Large intestine (tissue), 12 donors: ENCODE measurements around the gene MT1B. TPM values are rescaled to one million over a fixed set of nuclear protein-coding genes. Genes with fewer than 3 reads are reported as not detected.

Source experiments
- DNase-seq, 2 donors: peaks; one replicate each; pipeline versions ENCODE4 v3.0.0 to v3.0.0-alpha.2; 2013
- H3K27ac ChIP-seq: one replicate; pipeline ENCODE4 v1.5.1; 2013; ENCODE audit warnings: low read length
- H3K27me3 ChIP-seq: 2 replicates; pipeline ENCODE4 v1.6.1; 2013; ENCODE audit warnings: low read length; ENCODE audit not compliant: control insufficient read depth, insufficient read depth
- H3K36me3 ChIP-seq: 2 replicates; pipeline ENCODE4 v1.6.1; 2013; ENCODE audit warnings: low read length; ENCODE audit not compliant: control insufficient read depth, insufficient read depth
- H3K4me1 ChIP-seq: one replicate; pipeline ENCODE4 v1.6.1; 2013; ENCODE audit warnings: low read length; ENCODE audit not compliant: control insufficient read depth, insufficient read depth
- H3K4me3 ChIP-seq: one replicate; pipeline ENCODE4 v1.5.1; 2013; ENCODE audit warnings: low read length
- H3K9me3 ChIP-seq: one replicate; pipeline ENCODE4 v1.6.1; 2013; ENCODE audit warnings: mild to moderate bottlenecking, low read depth, low read length, moderate library complexity; ENCODE audit not compliant: control insufficient read depth
- WGBS: methylation state at CpG from one replicate; pipeline ENCODE4 v1.1.5; 2013; ENCODE audit warnings: low lambda C conversion rate; ENCODE audit not compliant: insufficient coverage; 5-methylcytosine and 5-hydroxymethylcytosine counted together
- long read RNA-seq, 11 donors: transcript quantifications; one replicate each; lab custom pipeline, GENCODE V29; 2026
- polyA plus RNA-seq: library from polyadenylated mRNA; unstranded; fragments of 120-200 nt; gene quantifications from one replicate; pipeline ENCODE4 v1.2.1, GENCODE V29; 2013

The MT1B gene
- polyA plus RNA-seq = not detected
- long read RNA-seq, donor 1 = 0 reads
- long read RNA-seq, donor 2 = 0 reads
- long read RNA-seq, donor 3 = 0 reads
- long read RNA-seq, donor 4 = 0 reads
- long read RNA-seq, donor 5 = 0 reads
- long read RNA-seq, donor 6 = 0 reads
- long read RNA-seq, donor 7 = 0 reads
- long read RNA-seq, donor 8 = 0 reads
- long read RNA-seq, donor 9 = 0 reads
- long read RNA-seq, donor 10 = 0 reads
- long read RNA-seq, donor 11 = 0 reads

DNA sequence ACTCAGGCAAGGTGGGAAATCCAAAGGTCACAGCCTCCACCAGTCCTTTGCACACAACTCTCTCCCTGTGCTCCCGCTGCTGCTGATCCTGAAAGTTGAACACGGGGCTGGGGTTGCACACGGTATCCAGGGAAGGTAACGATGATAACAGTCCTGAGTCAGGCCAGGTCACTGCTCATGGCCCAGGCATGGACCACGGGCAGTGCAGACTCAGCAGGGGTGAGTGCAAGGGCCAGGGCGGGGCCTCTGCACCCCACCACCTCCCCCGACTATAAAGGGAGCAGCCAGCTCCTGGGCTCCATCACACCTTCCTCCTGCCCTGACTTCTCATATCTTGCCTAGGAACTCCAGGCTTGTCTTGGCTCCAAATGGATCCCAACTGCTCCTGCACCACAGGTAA is at the start of gene MT1B:
Gene MT1B (plus strand): TSS at position 301 of the 400 bp plus-strand sequence. CDS start 68 bp downstream, at position 369.
- Histone ChIP-seq H3K27ac (no peak within 1 kb of the TSS), H3K4me1 (peaks cover 20% of the 10 kb centered on the region), H3K36me3 (no peaks in the 10 kb centered on the region), H3K27me3 (peaks cover 24% of the 10 kb centered on the region), H3K9me3 (no peaks in the 10 kb centered on the region), H3K4me3 (no peak within 1 kb of the TSS)
- no CpG with 5 or more reads among the region's 7 CpGs for WGBS
- DNase-seq = no peak

- no CpG with 5 or more reads among the region's 4 CpGs for WGBS
- Histone ChIP-seq H3K27me3 (peaks cover 12% of the 10 kb centered on the region), H3K9me3 (no peaks in the 10 kb centered on the region), H3K4me3 (no peak overlapping the region), H3K36me3 (no peaks in the 10 kb centered on the region), H3K27ac (no peak overlapping the region), H3K4me1 (peaks cover 14% of the 10 kb centered on the region)
- peak; percentile 52 to 62 for DNase-seq
Measured at GRCh38 chr16:56603589-56603988, 48.1 kb upstream of the MT1B start.

- no peak for DNase-seq
- no peak overlapping the region for H3K4me3 ChIP-seq
- no peaks in the 10 kb centered on the region for H3K9me3 ChIP-seq
- peaks cover 12% of the 10 kb centered on the region for H3K27me3 ChIP-seq
- no peaks in the 10 kb centered on the region for H3K36me3 ChIP-seq
- peaks cover 23% of the 10 kb centered on the region for H3K4me1 ChIP-seq
- no peak overlapping the region for H3K27ac ChIP-seq
- no CpG with 5 or more reads among the region's 4 CpGs for whole genome bisulfite sequencing
Measured at GRCh38 chr16:56604966-56605365, 46.7 kb upstream of the MT1B start.

DNA sequence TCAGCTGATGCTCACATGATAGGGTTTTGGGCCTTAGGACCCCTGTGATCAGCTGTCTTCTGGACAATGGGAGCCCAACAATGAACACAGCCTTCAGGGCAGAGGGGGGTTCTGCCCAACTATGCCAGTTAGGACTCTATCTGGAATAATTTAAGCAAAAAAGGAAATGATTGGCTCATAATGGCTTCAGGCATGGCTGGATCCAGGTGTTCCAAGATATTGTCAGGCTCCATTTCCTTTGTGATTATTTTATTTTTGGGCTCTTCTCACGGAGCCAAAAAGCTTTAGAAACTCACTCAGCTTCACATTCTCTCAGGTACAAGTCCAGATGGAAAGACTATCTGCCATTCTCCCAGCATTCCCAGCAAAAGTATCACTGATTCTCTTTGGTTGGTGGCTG is 46.2 kb upstream of the MT1B start:
- H3K27ac ChIP-seq = no peak overlapping the region
- no peaks in the 10 kb centered on the region for H3K9me3 ChIP-seq
- DNase-seq = no peak
- 100% methylated on average over 1 of the region's 1 CpG for WGBS
- H3K36me3 ChIP-seq = no peaks in the 10 kb centered on the region
- peaks cover 11% of the 10 kb centered on the region for H3K27me3 ChIP-seq
- peaks cover 28% of the 10 kb centered on the region for H3K4me1 ChIP-seq
- H3K4me3 ChIP-seq = no peak overlapping the region

DNA sequence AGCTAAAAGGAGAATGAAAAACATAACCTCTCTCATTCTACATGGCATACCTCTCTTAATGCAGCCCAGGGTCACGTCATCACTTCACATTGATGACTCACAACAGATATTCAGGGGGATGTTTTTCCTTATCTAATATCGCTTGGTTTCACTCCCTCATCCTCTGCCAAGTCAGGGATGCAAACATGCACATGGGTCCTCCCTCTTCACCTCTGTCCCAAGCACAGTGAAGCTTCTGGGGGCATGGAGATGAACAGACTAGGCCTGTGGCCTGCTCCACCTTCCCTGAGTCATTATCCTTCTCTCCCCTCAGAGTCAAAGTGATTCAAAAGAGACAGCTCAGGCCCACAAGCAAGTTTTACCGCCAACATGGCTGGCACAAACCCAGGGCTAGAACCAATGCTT is 45.6 kb upstream of the MT1B start:
- no peak for DNase-seq

DNA sequence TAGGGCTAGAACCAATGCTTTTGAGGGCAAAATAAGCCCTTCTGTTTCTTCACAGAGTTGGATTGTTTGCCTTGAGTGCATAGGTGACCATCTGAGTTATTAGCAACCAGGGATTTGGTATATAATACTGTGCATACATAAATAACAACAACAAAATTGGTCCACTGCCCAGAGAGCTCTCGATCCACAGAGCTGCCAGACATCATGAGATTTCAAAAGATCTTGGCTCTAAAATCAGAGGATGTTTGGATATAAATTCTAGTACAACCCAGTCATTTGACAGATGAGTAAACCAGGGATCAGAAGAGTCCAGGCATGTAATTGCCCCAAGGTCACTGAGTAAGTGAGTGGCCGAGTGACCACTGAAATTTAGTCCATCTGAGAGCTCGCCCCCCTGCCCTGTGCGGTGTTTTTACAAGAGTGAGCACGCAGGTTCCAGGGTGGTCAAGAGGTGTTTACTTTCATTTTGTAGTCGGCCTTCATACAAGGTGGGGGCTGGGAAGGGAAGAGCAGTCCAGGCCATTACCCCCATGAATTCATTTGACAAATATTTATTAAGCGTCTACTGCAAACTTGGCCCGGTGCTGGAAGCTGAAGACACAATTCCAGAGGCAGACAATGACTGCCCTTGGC is 45.1 kb upstream of the MT1B start:
- Histone ChIP-seq H3K36me3 (no peaks in the 10 kb centered on the region), H3K27ac (peak overlapping the region; percentile 80), H3K4me3 (no peak overlapping the region), H3K4me1 (peaks cover 28% of the 10 kb centered on the region), H3K9me3 (no peaks in the 10 kb centered on the region), H3K27me3 (peaks cover 5% of the 10 kb centered on the region)
- 83% methylated on average over 1 of the region's 8 CpGs for WGBS
- DNase-seq = peak in 1 of 2 donors; percentile 36

More for the DNA sequence above, 45.6 kb upstream of the MT1B start:
- Histone ChIP-seq H3K27me3 (peaks cover 8% of the 10 kb centered on the region), H3K27ac (peak overlapping the region; percentile 80), H3K4me1 (peaks cover 28% of the 10 kb centered on the region), H3K9me3 (no peaks in the 10 kb centered on the region), H3K36me3 (no peaks in the 10 kb centered on the region), H3K4me3 (no peak overlapping the region)
- no CpG with 5 or more reads among the region's 3 CpGs for WGBS

DNA sequence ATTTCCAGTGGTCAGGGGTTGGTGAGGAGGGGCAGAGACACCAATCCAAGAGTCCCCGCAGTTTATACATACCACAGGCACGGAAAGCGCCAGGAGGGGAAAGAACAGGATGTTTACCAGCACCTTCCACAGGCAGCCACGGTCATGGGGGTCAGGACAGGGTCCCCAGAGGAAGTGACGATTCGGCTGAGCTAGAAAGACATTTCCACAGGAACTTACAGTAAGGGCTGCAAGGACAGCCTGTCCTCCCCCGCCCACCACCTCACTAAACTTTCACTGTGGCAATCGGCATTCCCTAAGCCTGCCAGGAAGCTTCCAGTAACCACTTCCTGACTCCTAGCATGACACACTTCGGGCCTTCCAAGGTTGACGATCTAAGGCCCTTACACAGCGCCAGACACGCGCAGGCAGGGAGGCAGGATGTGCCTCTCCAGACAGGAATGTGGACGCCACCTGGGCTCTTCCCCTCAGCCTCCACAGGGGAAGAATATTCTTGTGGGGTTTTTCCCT is 44.5 kb upstream of the MT1B start:
- Histone ChIP-seq H3K4me1 (peaks cover 28% of the 10 kb centered on the region), H3K9me3 (no peaks in the 10 kb centered on the region), H3K27ac (peak overlapping the region; percentile 80), H3K36me3 (no peaks in the 10 kb centered on the region), H3K4me3 (no peak overlapping the region), H3K27me3 (no peaks in the 10 kb centered on the region)
- DNase-seq = peak; percentile 54 to 68
- WGBS = no CpG with 5 or more reads among the region's 14 CpGs

GRCh38 chr16:56607675-56608042 is 44.0 kb upstream of the MT1B start:
- WGBS = no CpG with 5 or more reads among the region's 2 CpGs
- DNase-seq = peak in 1 of 2 donors; percentile 14
- H3K4me3 ChIP-seq = peak overlapping the region; percentile 80
- H3K27me3 ChIP-seq = no peaks in the 10 kb centered on the region
- peaks cover 28% of the 10 kb centered on the region for H3K4me1 ChIP-seq
- peak overlapping the region; percentile 80 for H3K27ac ChIP-seq
- no peaks in the 10 kb centered on the region for H3K9me3 ChIP-seq
- no peaks in the 10 kb centered on the region for H3K36me3 ChIP-seq

GRCh38 chr16:56608043-56608875 is 43.4 kb upstream of the MT1B start, which contains the start of gene MT2A:
Gene MT2A (plus strand): TSS chr16:56608584. CDS start chr16:56608656, 72 bp downstream.
- H3K9me3 ChIP-seq = no peaks in the 10 kb centered on the region
- peaks cover 28% of the 10 kb centered on the region for H3K4me1 ChIP-seq
- peak within 1 kb of the TSS; percentile 80 for H3K27ac ChIP-seq
- no peaks in the 10 kb centered on the region for H3K27me3 ChIP-seq
- no peaks in the 10 kb centered on the region for H3K36me3 ChIP-seq
- WGBS = no CpG with 5 or more reads among the region's 62 CpGs
- peak; percentile 96 to 98 for DNase-seq
- peak within 1 kb of the TSS; percentile 80 for H3K4me3 ChIP-seq

DNA sequence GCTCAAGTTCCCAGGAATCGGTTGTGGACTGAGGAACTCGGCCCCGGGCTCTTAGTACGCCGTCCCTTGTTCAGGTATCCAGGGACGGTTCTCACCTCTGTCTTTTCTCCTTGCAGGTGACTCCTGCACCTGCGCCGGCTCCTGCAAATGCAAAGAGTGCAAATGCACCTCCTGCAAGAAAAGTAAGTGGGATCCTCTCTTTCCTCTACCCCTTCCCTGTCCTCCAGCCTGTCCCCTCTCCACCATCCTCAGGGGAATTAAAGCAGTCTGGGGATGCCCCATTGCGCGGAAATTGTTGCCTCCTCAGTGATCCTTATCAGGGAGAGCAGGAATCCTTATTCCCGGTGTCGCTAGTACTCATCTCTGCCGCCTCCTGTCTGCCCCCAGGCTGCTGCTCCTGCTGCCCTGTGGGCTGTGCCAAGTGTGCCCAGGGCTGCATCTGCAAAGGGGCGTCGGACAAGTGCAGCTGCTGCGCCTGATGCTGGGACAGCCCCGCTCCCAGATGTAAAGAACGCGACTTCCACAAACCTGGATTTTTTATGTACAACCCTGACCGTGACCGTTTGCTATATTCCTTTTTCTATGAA is 42.7 kb upstream of the MT1B start:
- Histone ChIP-seq H3K27ac (peak overlapping the region; percentile 71), H3K4me1 (peaks cover 28% of the 10 kb centered on the region), H3K27me3 (no peaks in the 10 kb centered on the region), H3K36me3 (no peaks in the 10 kb centered on the region), H3K9me3 (no peaks in the 10 kb centered on the region), H3K4me3 (peak overlapping the region; percentile 80)
- DNase-seq = peak in 1 of 2 donors; percentile 32
- no CpG with 5 or more reads among the region's 21 CpGs for WGBS
